Renal cortex interstitium (tissue), 11 donors: Measurements from ENCODE around the gene ARHGEF12. TPM values are rescaled to one million over a fixed set of nuclear protein-coding genes. Genes with fewer than 3 reads are reported as not detected.

ENCODE experiments used
- DNase-seq, 11 donors: peaks; one replicate each; pipeline ENCODE4 v3.0.0-alpha.2; 2013; ENCODE audit warnings: low read depth in 9 of 11, low spot score in 4 of 11; ENCODE audit errors: extremely low read depth in 1 of 11
- polyA plus RNA-seq, 3 donors: library from polyadenylated mRNA; unstranded; fragments of 120-200 nt; gene quantifications; one replicate each; pipeline ENCODE4 v1.2.1, GENCODE V29; 2013; ENCODE audit not compliant: insufficient read length in 3 of 3

Gene ARHGEF12
- polyA plus RNA-seq, 3 donors, result 123 to 132 (median 123) TPM

- DNase-seq, result no peak
Observed at GRCh38 chr11:120446802-120447201, 110.6 kb downstream of the ARHGEF12 start.

- no peak for DNase-seq
Observed at GRCh38 chr11:120448240-120448639, 112.0 kb downstream of the ARHGEF12 start.

DNA sequence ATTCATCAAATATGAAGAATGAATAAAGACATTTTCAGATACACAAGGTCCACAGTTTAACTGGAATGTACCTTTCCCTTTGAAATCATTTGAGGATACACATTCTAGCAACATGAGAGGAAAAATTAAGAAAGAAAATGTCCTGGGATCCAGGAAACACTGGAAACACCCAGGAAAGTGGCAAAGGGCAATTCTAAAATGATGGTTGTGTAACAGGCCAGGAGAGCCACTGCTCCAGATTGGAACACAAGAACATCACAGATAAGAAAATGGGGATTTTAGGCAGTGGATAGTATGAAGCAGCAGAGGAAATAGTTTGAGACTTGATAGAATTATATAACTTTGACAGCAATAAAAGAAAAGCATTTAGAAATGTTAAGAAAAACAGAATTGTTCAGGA lies 119.3 kb downstream of the ARHGEF12 start:
- DNase-seq, result no peak

DNA sequence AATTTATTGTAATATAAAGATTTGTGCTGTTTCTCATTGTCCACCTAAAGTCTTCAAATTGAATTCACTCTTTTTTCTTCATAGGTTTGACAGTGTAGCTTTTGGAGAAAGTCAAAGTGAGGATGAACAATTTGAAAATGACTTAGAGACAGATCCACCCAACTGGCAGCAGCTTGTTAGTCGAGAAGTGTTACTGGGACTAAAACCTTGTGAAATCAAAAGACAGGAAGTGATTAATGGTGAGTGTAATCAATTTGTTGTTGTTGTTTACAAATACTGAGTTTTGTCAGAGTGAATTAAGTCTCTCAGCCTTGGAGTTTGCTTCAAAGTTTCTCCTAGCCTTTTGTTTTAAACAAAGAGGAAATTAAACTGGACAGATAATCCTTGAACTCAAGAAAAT lies 121.8 kb downstream of the ARHGEF12 start:
- no peak for DNase-seq

DNA sequence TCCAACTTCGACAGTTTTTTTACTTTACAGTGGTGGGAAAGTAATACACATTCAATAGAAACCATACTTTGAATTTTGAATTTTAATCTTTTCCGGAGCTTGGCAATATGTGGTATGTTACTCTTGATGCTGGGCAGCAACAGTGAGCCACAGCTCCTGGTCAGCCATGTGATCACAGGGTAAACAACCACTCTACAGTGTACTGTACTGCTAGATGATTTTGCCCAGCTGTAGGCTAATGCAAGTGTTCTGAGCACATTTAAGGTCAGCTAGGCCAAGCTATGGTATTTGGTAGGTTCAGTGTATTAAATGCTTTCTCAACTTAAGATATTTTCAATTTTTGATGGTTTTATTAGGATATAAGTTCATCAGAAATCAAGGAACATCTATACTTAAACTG lies 126.6 kb downstream of the ARHGEF12 start:
- DNase-seq, result no peak

- DNase-seq, result no peak
Observed at GRCh38 chr11:120465921-120466534, 129.8 kb downstream of the ARHGEF12 start.

GRCh38 chr11:120467627-120468026 lies 131.4 kb downstream of the ARHGEF12 start:
- DNase-seq, result no peak

- no peak for DNase-seq
Observed at GRCh38 chr11:120471131-120471530, 134.9 kb downstream of the ARHGEF12 start.

GRCh38 chr11:120471994-120472393 lies 135.8 kb downstream of the ARHGEF12 start:
- DNase-seq, result no peak

DNA sequence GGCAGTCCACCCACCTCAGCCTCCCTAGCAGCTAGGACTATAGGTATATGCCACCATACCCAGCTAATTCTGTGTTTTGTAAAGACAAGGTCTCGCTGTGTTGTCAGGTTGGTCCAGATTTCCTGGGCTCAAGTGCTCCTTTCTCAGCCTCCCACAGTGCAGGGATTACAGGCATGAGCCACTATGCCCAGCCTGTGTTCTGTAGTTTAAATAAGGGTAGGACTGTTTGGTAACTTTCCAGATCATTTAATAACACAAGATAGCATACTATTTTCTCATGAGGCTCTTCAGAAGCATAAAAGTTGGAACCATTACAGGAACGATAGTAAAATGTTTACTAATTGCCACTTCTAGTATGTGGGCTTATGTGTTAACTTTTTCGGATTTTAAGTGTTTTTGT lies 137.3 kb downstream of the ARHGEF12 start:
- DNase-seq, result no peak

- no peak for DNase-seq
Observed at GRCh38 chr11:120482149-120482548, 145.9 kb downstream of the ARHGEF12 start.

DNA sequence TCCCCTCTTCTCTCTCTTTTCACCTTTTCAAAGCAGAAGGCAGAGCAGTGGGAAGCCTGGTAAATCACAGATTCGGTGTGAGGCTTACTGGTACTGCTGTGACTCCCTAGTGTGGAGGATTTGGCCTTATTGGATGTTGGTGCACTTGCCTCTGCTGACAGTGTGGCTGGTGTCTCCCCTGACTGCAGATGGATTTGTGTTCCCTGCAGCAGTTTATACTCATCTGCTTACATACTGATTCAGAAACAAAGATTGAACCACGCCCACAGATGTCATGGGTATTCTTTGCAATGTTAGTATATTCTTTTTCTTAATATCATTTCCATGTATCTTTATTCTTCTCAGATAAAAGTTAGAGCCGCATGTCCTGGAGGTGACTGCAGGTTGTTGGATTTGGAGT lies 148.5 kb downstream of the ARHGEF12 start:
- DNase-seq, result no peak

DNA sequence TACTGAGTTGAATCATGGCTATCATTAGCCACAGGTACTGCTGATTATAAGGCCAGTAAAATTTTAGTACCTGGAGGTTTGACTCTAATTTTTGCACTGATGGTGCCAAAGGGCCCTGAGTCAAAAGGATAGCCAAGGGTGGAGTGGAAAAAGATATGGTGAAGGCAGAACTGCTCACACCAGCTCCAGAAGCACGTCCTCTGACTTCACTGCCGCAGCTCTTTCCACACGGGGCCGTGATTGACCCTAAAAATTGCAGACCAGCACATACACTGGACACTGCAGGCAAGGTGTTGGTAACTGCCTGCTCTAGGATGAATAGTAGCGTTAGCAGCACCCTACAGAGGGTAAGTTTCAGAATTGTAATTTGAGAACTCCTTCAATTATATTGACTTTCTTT lies 149.9 kb downstream of the ARHGEF12 start:
- DNase-seq, result no peak

DNA sequence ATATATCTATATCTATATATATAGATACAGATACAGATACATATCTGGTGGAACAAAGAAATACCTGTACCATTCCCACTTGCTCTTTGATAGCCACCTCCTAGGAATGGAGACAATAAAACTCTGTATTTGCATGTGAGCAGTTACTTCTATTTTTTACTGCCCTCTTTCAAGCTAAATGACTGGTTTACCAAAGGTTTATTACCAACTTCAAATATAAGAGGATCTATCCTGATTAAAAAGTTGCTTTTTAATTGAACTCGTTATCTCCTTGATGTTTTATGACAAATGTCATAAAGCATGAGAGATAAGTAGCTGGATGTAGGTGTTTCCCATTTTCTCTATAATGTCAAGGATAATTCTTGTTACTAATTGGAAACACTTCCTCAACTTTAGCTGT lies 153.6 kb downstream of the ARHGEF12 start:
- DNase-seq, result no peak

- no peak for DNase-seq
Observed at GRCh38 chr11:120492486-120492885, 156.3 kb downstream of the ARHGEF12 start.

GRCh38 chr11:120494595-120494994 lies 158.4 kb downstream of the ARHGEF12 start:
- DNase-seq, result no peak

GRCh38 chr11:120499088-120499487 lies 162.9 kb downstream of the ARHGEF12 start:
- DNase-seq, result no peak

GRCh38 chr11:120499859-120500258 lies 163.6 kb downstream of the ARHGEF12 start:
- DNase-seq, result no peak

DNA sequence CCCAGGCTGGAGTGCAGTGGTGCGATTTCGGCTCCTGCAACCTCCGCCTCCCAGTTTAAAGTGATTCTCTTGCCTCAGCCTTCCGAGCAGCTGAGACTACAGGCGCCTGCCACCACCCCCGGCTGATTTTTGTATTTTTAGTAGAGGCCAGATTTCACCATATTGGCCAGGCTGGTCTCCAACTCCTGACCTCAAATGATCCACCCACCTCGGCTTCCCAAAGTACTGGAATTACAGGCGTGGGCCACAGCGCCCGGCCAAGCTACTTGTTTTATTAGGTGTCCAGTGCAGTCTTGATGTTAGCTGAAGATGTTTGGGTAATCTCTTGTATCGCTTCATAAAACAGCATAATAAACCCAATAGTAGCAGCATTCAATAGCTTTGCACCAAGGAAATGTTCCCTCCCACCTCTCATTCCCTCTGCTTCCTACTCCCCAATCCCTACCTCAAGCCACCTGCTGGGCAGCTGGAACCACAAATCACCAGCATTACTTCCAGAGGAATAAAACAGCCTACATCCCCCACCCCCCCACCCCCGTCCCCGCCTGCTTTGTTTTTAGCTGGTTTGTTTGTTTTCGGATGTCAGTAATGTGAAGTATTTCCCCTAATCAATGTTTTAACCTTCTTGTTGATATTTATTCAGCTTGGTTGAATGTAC lies 164.3 kb downstream of the ARHGEF12 start:
- DNase-seq, result no peak

- no peak for DNase-seq
Observed at GRCh38 chr11:120501440-120501839, 165.2 kb downstream of the ARHGEF12 start.
